ENCODE measurements around the gene CPO. TPM values are rescaled to one million over a fixed set of nuclear protein-coding genes. Genes with fewer than 3 reads are reported as not detected.

The CPO gene
- total RNA-seq, 1 experiment from 2014 or later: 0.32 TPM

GRCh38 chr2:206935991-206936842 is 3.1 kb upstream of the CPO start:
- no peak overlapping the region for H3K9ac ChIP-seq (ENCODE audit: low read length)
- no peaks in the 10 kb centered on the region for H3K79me2 ChIP-seq (ENCODE audit: insufficient read depth, low read length)
- BruUV-seq (replicated peaks): no TSS peak
- intact Hi-C loops (cut with micrococcal nuclease): no loop called here
- H3K27ac ChIP-seq (ENCODE audit: low read depth, low read length): no peak overlapping the region
- no peaks in the 10 kb centered on the region for H3K9me3 ChIP-seq (ENCODE audit: control insufficient read depth in 1 of 2, insufficient read depth in 1 of 2, low read depth in 1 of 2, low read length in 2 of 2)
- no peaks in the 10 kb centered on the region for H3K36me3 ChIP-seq (ENCODE audit: control insufficient read depth in 1 of 2, insufficient read depth in 2 of 2, low read length in 2 of 2)
- no peaks in the 10 kb centered on the region for H3K27me3 ChIP-seq (ENCODE audit: insufficient read depth, low read length)
- no peaks in the 10 kb centered on the region for H4K20me1 ChIP-seq (ENCODE audit: insufficient read depth)
- ChIA-PET CTCF (no interaction called here), RAD21 (ENCODE audit: low non-redundant PET in 1 of 2, low total read pairs in 2 of 2, uncharacterized antibody in 2 of 2, unreplicated experiment in 2 of 2) (no interaction called here), POLR2A (no interaction called here)
- no peak overlapping the region for H3K4me3 ChIP-seq (replicated peaks in 1 of 2; ENCODE audit: low read depth in 1 of 2, low read length in 2 of 2)
- H3K4me2 ChIP-seq (ENCODE audit: low read length): no peak overlapping the region
- ATAC-seq (no peak), DNase-seq (ENCODE audit: low read depth, low spot score) (no peak)
- H3K9me2 ChIP-seq (ENCODE audit: insufficient read depth): no peaks in the 10 kb centered on the region
- TF ChIP-seq, protein P1, sequence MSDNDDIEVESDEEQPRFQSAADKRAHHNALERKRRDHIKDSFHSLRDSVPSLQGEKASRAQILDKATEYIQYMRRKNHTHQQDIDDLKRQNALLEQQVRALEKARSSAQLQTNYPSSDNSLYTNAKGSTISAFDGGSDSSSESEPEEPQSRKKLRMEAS (IDR thresholded peaks at IDR 0.05): no peak
- no peak for TF ChIP-seq REST (IDR thresholded peaks at IDR 0.05; ENCODE audit: low read depth)
- H3K4me1 ChIP-seq (ENCODE audit: control insufficient read depth in 1 of 2, insufficient read depth in 2 of 2, low read length in 2 of 2): no peaks in the 10 kb centered on the region
- H2AFZ ChIP-seq (ENCODE audit: low read depth, low read length, poor library complexity, severe bottlenecking): no peak overlapping the region

- RAD21 ChIA-PET (ENCODE audit: low non-redundant PET in 1 of 2, low total read pairs in 2 of 2, uncharacterized antibody in 2 of 2, unreplicated experiment in 2 of 2): no interaction called here
- H4K20me1 ChIP-seq (ENCODE audit: insufficient read depth): no peaks in the 10 kb centered on the region
- H3K4me2 ChIP-seq (ENCODE audit: low read length): no peak overlapping the region
- H2AFZ ChIP-seq (ENCODE audit: low read depth, low read length, poor library complexity, severe bottlenecking): no peak overlapping the region
- H3K27me3 ChIP-seq (ENCODE audit: insufficient read depth, low read length): no peaks in the 10 kb centered on the region
- no peaks in the 10 kb centered on the region for H3K79me2 ChIP-seq (ENCODE audit: insufficient read depth, low read length)
- no peaks in the 10 kb centered on the region for H3K9me3 ChIP-seq (ENCODE audit: control insufficient read depth in 1 of 2, insufficient read depth in 1 of 2, low read depth in 1 of 2, low read length in 2 of 2)
- no peaks in the 10 kb centered on the region for H3K9me2 ChIP-seq (ENCODE audit: insufficient read depth)
- intact Hi-C loops (cut with micrococcal nuclease): no loop called here
- ATAC-seq (no peak), DNase-seq (ENCODE audit: low read depth, low spot score) (no peak)
- CTCF ChIA-PET: no interaction called here
- BruUV-seq (replicated peaks): no TSS peak
- no peaks in the 10 kb centered on the region for H3K36me3 ChIP-seq (ENCODE audit: control insufficient read depth in 1 of 2, insufficient read depth in 2 of 2, low read length in 2 of 2)
- H3K4me1 ChIP-seq (ENCODE audit: control insufficient read depth in 1 of 2, insufficient read depth in 2 of 2, low read length in 2 of 2): no peaks in the 10 kb centered on the region
- POLR2A ChIA-PET: no interaction called here
- no peak overlapping the region for H3K9ac ChIP-seq (ENCODE audit: low read length)
- H3K27ac ChIP-seq (ENCODE audit: low read depth, low read length): no peak overlapping the region
- TF ChIP-seq JUND (IDR thresholded peaks at IDR 0.05) (no peak), EZH2 (IDR thresholded peaks at IDR 0.05) (no peak), POLR2AphosphoS5 (IDR thresholded peaks at IDR 0.05; ENCODE audit: low read depth, low read length) (no peak), YY1 (IDR thresholded peaks at IDR 0.05; ENCODE audit: extremely low read depth, insufficient replicate concordance, low read depth, low read length) (no peak), ELF1 (IDR thresholded peaks at IDR 0.05; ENCODE audit: borderline replicate concordance, low read depth) (no peak)
- TF ChIP-seq, protein P2, sequence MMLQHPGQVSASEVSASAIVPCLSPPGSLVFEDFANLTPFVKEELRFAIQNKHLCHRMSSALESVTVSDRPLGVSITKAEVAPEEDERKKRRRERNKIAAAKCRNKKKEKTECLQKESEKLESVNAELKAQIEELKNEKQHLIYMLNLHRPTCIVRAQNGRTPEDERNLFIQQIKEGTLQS (IDR thresholded peaks at IDR 0.05): no peak
- no peak overlapping the region for H3K4me3 ChIP-seq (replicated peaks in 1 of 2; ENCODE audit: low read depth in 1 of 2, low read length in 2 of 2)
Observed at GRCh38 chr2:206936843-206937230, 2.5 kb upstream of the CPO start.

Data from HCT116 (cell line).